Right ventricle myocardium superior (tissue), 1 donor: ENCODE data around the gene SRRM4. TPM values are rescaled to one million over a fixed set of nuclear protein-coding genes. Genes with fewer than 3 reads are reported as not detected.

Experiments used
- ATAC-seq: fragments of 200-7000 bp; cut with Tn5 transposase; one replicate; pipeline ENCODE4 v1.9.1; 2020; ENCODE audit warnings: mild to moderate bottlenecking; ENCODE audit not compliant: poor library complexity
- DNase-seq: peaks from one replicate; pipeline ENCODE4 v3.0.0-alpha.2; 2020
- intact Hi-C: fragments of 100-400 bp; cut with DNase I; formaldehyde crosslinking; loops from one replicate; pipeline ENCODE4 v1.11.2; 2022
- long read RNA-seq: library from polyadenylated mRNA; unstranded; transcript quantifications from one replicate; pipeline ENCODE4 v2.0.0, GENCODE V29; 2021
- total RNA-seq: library from RNA; stranded (reverse); fragmentation: NEBNext Ultra II Directional; extraction: Animal tissue kit (Norgen Biotek cat#: 25700); gene quantifications from one replicate; pipeline ENCODE4 v1.2.1, GENCODE V29; 2021
- donor health status: DM: no; HTN: yes; CAD: no; lungs with severe emphysema.

Gene SRRM4
- 0.30 TPM for total RNA-seq
- long read RNA-seq, partial matches to known transcripts = 0 of 3 reads
- long read RNA-seq, other reads (novel, unspliced or antisense) = 3 of 3 reads

GRCh38 chr12:118981285-118982211, at the start of gene SRRM4:
Gene SRRM4, plus strand, starts transcription at chr12:118981541. Its CDS starts 342 bp downstream, at chr12:118981883.
- DNase-seq (peak; percentile 42), ATAC-seq (no peak)
- intact Hi-C loops = loop anchor here (10.0 kb wide), 1 partner anchor 433 kb away; no protein-coding TSS in a partner anchor

DNA sequence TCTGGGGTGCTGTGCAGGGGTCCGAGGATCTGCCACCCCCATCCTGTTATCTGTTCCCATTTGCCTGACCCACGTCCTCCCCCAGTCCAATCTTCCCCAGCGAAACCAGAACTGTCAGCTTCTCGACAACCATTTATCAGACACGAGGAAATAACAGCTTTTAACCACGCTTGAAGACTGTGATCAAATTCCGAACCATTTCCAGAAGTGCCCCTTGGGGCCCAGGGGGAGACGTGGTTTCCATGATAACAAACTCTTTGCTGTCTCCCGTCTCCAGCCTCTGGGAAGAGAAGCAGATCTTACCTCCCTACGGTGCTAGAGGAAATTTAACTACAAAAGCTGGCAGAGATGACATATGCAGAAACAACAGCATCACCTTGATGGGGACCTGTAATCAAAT, 35.1 kb upstream of the SRRM4 start:
- intact Hi-C loops = no loop called here
- DNase-seq (no peak), ATAC-seq (no peak)

DNA sequence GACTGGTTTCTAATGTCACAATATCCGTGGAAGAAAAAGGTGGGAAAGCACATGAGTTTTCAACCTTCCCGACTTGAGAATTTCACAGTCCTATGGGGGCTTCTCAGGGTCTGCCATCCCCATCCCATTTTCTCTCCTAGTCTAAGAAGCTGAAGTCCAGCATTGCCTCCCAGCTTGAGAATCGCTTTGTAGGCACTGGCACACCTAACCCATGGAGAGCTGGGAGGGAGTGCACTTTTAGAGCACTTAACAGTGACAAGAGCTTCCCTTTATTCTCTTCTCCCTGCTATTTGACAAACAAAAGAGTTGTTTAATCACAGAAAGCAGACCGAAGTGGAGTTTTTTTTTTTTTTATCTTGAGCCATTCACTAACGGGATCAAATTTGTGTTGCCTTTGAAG, 22.8 kb upstream of the SRRM4 start:
- DNase-seq = no peak
- intact Hi-C loops = no loop called here
- ATAC-seq = no peak

DNA sequence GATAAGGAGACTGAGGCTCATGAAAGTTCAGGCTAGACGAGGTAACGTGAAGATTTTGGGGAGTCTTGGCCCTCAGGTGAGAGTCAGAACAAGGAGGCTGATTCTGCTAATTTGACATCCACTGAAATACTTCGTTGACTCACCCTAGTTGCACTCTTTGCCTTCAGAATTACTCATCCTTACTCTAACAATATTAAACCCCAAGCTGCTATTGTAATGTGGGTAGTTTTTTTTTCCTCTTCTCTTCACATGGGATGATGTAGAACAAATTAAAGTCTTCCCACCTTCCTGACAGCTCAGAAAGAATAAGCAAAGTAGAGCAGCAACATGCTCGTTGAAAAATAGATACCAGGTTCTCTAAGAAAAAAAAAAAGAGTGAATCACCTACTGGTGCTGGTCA, 22.0 kb upstream of the SRRM4 start:
- intact Hi-C loops = no loop called here
- ATAC-seq (no peak), DNase-seq (no peak)

DNA sequence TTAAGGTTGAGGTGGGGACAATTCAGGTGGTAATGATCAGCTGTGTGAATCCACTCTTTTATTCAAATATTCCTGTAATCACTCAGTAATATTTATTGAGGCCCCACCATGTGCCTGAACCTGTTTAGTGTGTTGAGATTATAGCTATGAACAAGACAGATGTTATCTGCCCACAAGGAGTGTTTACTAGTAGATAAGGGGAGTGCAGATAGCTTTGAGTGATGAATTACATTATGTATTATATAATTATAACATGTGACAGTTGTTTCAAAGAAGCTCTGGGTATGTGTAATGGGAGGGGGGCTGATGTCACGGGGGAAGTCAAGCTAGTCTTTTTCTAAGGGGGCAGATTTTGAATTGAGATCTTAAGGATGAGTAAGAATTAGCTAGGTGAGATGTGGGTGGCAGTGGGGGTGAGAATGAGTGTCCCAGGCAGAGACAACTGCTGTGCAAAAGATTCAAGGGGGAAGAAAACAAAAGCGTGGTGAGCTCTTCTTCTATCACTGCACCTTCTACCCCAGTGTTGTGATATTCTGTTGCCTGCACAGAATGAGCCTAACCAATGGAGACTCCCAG, 21.3 kb upstream of the SRRM4 start:
- DNase-seq (no peak), ATAC-seq (no peak)
- intact Hi-C loops = no loop called here

DNA sequence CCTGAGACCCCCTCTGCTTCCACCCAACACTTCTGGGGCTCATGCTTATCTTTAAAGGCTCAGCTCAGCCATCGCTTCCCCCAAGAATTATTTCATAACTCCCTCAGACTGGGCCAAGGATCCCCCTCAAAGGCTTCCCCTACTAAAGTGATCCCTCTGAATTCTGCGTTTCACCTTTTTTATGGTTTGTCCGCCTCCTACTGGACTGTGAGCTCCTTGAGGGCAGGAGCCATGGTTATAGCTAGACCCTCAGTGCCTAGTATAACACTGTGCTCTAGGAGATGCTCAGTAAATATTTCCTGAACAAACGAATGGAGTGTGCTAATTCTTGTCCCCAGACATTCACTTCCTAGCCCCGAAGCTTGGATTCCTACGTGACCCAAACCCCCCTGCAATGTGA, 20.5 kb upstream of the SRRM4 start:
- no peak for DNase-seq
- intact Hi-C loops = no loop called here
- ATAC-seq = no peak

GRCh38 chr12:118964988-118965387, 16.4 kb upstream of the SRRM4 start:
- intact Hi-C loops = no loop called here
- ATAC-seq (no peak), DNase-seq (no peak)

DNA sequence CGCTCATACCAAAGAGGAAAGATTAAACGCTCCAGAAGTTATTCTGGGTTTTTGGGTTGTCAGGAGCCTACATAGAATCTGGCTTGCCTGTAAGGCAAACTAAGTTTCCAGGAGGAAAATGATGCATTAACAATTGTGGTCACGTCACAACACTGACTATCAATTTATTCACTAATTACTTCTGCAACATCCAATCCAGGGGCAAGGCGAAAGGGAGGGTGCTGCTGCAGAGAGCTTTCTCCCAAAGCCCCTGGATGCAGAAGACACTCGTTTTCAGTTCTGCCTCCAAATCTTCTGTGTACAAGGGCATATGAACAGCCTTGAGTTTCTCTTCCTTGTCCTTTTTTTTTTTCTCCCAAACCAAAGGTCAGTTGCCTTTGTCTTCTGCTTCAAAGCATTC, 10.5 kb upstream of the SRRM4 start:
- DNase-seq (no peak), ATAC-seq (no peak)
- intact Hi-C loops = no loop called here

GRCh38 chr12:118972982-118973381, 8.4 kb upstream of the SRRM4 start:
- ATAC-seq (no peak), DNase-seq (no peak)
- intact Hi-C loops = no loop called here

DNA sequence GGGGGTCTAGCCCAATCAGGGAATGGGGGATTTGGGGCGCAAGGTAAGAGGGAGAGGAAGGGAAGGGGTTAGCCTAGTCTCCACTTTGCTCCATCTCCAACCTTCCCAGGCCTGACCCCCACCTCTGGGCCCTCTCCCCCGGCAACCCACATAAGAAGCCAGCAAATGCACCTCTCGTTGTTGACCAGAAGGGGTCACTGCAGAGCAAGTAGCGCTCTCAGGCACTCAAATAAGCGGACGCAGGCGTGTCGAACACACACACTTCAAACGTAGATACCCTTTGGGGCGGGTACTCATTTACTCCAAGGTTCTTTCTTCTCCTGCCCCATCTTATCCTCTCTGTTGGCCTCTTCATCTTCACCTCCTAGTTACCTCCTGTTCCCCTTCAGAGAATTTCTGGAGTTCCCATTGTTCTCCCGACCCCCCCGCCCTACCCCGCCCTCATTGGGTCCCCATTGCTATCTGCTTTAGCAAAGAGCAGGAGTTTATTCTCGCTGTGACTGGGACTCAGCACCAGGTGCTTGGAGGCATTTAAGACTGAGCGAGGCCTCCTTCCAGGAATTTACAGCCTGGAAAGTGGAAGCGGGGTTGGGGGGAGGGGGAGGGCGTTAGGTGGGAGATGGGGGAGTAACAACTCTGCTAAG, 1.5 kb upstream of the SRRM4 start:
- ATAC-seq = peak; percentile 69
- DNase-seq = peak; percentile 40
- intact Hi-C loops = loop anchor here (10.0 kb wide), 1 partner anchor 435 kb away; no protein-coding TSS in a partner anchor

DNA sequence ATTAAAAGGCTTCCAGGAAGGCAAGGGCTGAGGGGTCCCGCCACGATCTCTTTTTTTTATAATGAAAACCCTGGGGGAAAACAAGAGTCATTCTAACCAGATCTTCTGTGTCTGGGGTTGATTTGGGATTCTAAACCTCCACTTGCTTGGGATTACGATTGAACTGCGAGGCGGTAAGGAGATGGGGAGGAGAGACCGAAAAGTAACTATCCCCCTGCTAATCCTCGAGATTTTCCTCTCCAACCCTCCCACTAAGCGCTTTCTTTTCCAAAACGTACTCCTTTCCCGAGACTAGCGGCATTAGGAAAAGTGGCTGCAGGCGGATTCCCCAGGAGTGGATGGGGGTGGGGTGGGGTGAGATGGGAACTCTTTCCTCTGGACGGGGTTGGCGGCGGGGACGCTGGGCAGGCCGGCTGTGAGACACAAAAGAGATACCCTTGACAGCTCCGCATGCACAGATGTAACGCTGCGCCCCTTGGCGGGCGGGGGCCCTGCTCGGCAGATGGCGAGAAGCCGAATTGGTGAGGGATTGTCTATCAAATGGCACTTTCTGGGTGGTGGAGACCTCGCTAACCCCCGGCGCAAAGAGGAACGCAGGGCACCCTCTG, 830 bp upstream of the SRRM4 start:
- intact Hi-C loops = loop anchor here (10.0 kb wide), 1 partner anchor 434 kb away; no protein-coding TSS in a partner anchor
- DNase-seq = peak; percentile 42
- no peak for ATAC-seq

- ATAC-seq (no peak), DNase-seq (no peak)
- intact Hi-C loops = loop anchor here (10.0 kb wide), 1 partner anchor 432 kb away; no protein-coding TSS in a partner anchor
These were observed 961 bp downstream of the SRRM4 start for GRCh38 chr12:118982302-118982701.

DNA sequence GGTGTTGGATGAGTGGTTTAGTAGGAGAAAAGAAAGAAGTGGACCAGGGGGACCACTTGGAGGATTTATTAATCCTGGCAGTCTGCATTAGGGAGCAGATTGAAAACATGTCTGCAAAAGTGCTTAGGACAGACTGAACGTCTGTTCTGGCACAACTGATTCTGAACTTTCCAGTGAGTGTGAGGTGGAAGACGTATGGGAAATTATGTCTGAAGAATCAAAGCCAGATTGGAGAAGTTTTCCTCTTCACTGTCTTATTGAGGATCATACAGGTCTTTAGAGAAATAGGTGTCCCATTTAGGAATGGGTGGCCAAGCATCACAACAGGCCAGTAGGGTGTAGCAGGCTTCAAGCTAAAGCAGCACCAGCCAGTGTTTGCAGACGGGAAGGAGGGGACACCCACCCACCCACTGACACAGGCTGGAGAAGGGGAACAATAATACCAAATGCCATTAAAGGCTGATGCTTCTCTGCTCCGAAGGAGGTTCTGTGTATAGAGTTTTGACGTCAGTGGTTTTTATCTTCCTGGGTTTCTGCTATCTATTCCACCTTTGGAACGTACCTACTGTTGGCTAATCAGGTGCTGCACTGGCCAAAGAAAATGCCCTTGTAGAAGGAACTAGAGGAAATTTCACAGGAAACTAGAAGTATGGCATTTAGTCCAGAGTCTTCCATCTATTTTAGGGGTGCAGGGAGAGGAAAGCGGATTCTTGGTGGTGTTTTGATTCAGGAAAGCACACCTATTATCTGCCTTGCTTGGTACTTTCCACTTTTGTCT, 1.8 kb downstream of the SRRM4 start:
- intact Hi-C loops = loop anchor here (10.0 kb wide), 1 partner anchor 432 kb away; no protein-coding TSS in a partner anchor
- ATAC-seq = no peak
- DNase-seq = no peak

GRCh38 chr12:118984161-118984943, 3.0 kb downstream of the SRRM4 start:
- no peak for ATAC-seq
- intact Hi-C loops = loop anchor here (10.0 kb wide), 1 partner anchor 430 kb away; no protein-coding TSS in a partner anchor
- no peak for DNase-seq

GRCh38 chr12:118986050-118986449, 4.7 kb downstream of the SRRM4 start:
- ATAC-seq (no peak), DNase-seq (no peak)
- intact Hi-C loops = loop anchor here (10.0 kb wide), 1 partner anchor 429 kb away; no protein-coding TSS in a partner anchor

GRCh38 chr12:118999107-118999506, 17.8 kb downstream of the SRRM4 start:
- ATAC-seq (peak; percentile 89), DNase-seq (peak; percentile 54)
- intact Hi-C loops = no loop called here

DNA sequence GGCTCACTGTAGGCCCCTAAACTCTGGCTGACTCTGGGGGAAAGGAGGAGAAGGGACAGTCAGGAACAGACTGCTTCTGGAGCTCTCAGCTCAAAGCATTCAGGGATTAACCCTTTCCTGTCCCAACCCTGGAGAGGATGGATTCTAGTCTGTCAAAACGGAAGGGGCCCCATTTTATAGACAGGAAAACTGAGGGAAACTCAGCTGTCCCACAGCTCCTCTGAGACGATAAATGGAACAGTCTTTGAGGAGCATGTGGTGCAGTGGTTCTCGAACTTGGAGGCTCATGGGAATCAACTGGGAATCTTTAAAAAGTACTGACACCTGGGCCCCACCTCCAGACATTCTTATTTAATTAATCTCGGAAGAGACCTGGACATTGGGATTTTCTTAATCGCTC, 23.7 kb downstream of the SRRM4 start:
- intact Hi-C loops = no loop called here
- ATAC-seq (no peak), DNase-seq (no peak)
